ENCODE results near the gene UMODL1.
A peak's percentile ranks its signal among the peaks of the same experiment; 100 is the strongest.

UMODL1 gene

GRCh38 chr21:42159560-42160110, 88.5 kb downstream of the UMODL1 start:
- no peak for TF ChIP-seq CTCF (IDR thresholded peaks at IDR 0.05; ENCODE audit: unreplicated experiment in 3 of 3)
- no peaks in the 10 kb centered on the region for H3K36me3 Mint-ChIP-seq (ENCODE audit: low read depth)
- H3K4me3 Mint-ChIP-seq: no peak overlapping the region
- H3K9me3 Mint-ChIP-seq: no peaks in the 10 kb centered on the region
- H3K27ac Mint-ChIP-seq: no peak overlapping the region
- H3K27me3 Mint-ChIP-seq (ENCODE audit: low read depth): peaks cover 6% of the 10 kb centered on the region
- peaks cover 46% of the 10 kb centered on the region for H3K4me1 Mint-ChIP-seq

GRCh38 chr21:42160111-42160721, 89.1 kb downstream of the UMODL1 start:
- Mint-ChIP-seq H3K4me1 (peaks cover 46% of the 10 kb centered on the region), H3K36me3 (ENCODE audit: low read depth) (no peaks in the 10 kb centered on the region), H3K27me3 (ENCODE audit: low read depth) (peaks cover 6% of the 10 kb centered on the region), H3K4me3 (no peak overlapping the region), H3K27ac (no peak overlapping the region), H3K9me3 (no peaks in the 10 kb centered on the region)
- no peak for TF ChIP-seq CTCF (IDR thresholded peaks at IDR 0.05; ENCODE audit: unreplicated experiment in 3 of 3)

GRCh38 chr21:42160765-42161164, 89.6 kb downstream of the UMODL1 start:
- no peaks in the 10 kb centered on the region for H3K36me3 Mint-ChIP-seq (ENCODE audit: low read depth)
- H3K9me3 Mint-ChIP-seq: no peaks in the 10 kb centered on the region
- H3K27me3 Mint-ChIP-seq (ENCODE audit: low read depth): peaks cover 6% of the 10 kb centered on the region
- H3K4me1 Mint-ChIP-seq: peaks cover 41% of the 10 kb centered on the region
- H3K4me3 Mint-ChIP-seq: no peak overlapping the region
- TF ChIP-seq CTCF (IDR thresholded peaks at IDR 0.05; ENCODE audit: unreplicated experiment in 3 of 3): no peak
- H3K27ac Mint-ChIP-seq: no peak overlapping the region

- Mint-ChIP-seq H3K4me1 (peaks cover 37% of the 10 kb centered on the region), H3K27ac (peak overlapping the region; percentile 37 to 87 (median 66))
Measured at GRCh38 chr21:42161401-42161955, 90.4 kb downstream of the UMODL1 start.

GRCh38 chr21:42161956-42162681, 91.0 kb downstream of the UMODL1 start:
- Mint-ChIP-seq H3K36me3 (ENCODE audit: low read depth) (no peaks in the 10 kb centered on the region), H3K4me3 (no peak overlapping the region), H3K27me3 (ENCODE audit: low read depth) (peaks cover 2% of the 10 kb centered on the region), H3K27ac (peak overlapping the region; percentile 37 to 87 (median 66)), H3K4me1 (peaks cover 32% of the 10 kb centered on the region), H3K9me3 (no peaks in the 10 kb centered on the region)
- no peak for TF ChIP-seq CTCF (IDR thresholded peaks at IDR 0.05; ENCODE audit: unreplicated experiment in 3 of 3)

More at GRCh38 chr21:42161401-42161955, 90.4 kb downstream of the UMODL1 start:
- no peaks in the 10 kb centered on the region for H3K9me3 Mint-ChIP-seq
- TF ChIP-seq CTCF (IDR thresholded peaks at IDR 0.05; ENCODE audit: unreplicated experiment in 3 of 3): no peak
- no peaks in the 10 kb centered on the region for H3K36me3 Mint-ChIP-seq (ENCODE audit: low read depth)
- peak overlapping the region in 1 of 3 experiments; percentile 2 for H3K4me3 Mint-ChIP-seq
- H3K27me3 Mint-ChIP-seq (ENCODE audit: low read depth): peaks cover 6% of the 10 kb centered on the region
